VCaP (cell line): ENCODE data around the gene ATXN2L.

Source experiments
- H3K27ac ChIP-seq: fragments of 450-650 bp; 2 replicates; pipeline ENCODE4 v1.5.1; 2017
- TF ChIP-seq, protein P1 (sequence below): fragments of 450-650 bp; conservative IDR thresholded peaks from 2 replicates; pipeline ENCODE4 v1.5.1; 2017; ENCODE audit warnings: mild to moderate bottlenecking, moderate library complexity

The ATXN2L gene

GRCh38 chr16:28846933-28847273, 24.1 kb downstream of the ATXN2L start:
- H3K27ac ChIP-seq, result peak overlapping the region; percentile 74
- TF ChIP-seq, protein P1, sequence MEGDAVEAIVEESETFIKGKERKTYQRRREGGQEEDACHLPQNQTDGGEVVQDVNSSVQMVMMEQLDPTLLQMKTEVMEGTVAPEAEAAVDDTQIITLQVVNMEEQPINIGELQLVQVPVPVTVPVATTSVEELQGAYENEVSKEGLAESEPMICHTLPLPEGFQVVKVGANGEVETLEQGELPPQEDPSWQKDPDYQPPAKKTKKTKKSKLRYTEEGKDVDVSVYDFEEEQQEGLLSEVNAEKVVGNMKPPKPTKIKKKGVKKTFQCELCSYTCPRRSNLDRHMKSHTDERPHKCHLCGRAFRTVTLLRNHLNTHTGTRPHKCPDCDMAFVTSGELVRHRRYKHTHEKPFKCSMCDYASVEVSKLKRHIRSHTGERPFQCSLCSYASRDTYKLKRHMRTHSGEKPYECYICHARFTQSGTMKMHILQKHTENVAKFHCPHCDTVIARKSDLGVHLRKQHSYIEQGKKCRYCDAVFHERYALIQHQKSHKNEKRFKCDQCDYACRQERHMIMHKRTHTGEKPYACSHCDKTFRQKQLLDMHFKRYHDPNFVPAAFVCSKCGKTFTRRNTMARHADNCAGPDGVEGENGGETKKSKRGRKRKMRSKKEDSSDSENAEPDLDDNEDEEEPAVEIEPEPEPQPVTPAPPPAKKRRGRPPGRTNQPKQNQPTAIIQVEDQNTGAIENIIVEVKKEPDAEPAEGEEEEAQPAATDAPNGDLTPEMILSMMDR, result no peak

DNA sequence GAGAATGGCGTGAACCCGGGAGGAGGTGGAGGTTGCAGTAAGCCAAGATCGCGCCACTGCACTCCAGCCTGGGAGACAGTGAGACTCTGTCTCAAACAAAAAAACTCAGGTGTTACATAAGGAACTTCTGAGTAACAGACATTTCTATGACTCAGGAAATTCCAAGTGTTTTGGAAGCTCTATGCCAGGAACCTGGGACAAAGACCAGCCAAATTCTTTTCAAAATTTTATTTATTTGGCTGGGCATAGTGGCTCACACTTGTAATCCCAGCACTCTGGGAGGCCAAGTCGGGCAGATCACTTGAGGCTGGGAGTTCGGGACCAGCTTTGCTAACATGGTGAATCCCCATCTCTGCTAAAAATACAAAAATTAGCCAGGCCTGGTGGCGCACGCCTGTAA, 35.6 kb downstream of the ATXN2L start:
- TF ChIP-seq, protein P1, result no peak
- no peak overlapping the region for H3K27ac ChIP-seq

GRCh38 chr16:28859326-28859725, 36.5 kb downstream of the ATXN2L start:
- H3K27ac ChIP-seq, result no peak overlapping the region
- TF ChIP-seq, protein P1, result no peak

DNA sequence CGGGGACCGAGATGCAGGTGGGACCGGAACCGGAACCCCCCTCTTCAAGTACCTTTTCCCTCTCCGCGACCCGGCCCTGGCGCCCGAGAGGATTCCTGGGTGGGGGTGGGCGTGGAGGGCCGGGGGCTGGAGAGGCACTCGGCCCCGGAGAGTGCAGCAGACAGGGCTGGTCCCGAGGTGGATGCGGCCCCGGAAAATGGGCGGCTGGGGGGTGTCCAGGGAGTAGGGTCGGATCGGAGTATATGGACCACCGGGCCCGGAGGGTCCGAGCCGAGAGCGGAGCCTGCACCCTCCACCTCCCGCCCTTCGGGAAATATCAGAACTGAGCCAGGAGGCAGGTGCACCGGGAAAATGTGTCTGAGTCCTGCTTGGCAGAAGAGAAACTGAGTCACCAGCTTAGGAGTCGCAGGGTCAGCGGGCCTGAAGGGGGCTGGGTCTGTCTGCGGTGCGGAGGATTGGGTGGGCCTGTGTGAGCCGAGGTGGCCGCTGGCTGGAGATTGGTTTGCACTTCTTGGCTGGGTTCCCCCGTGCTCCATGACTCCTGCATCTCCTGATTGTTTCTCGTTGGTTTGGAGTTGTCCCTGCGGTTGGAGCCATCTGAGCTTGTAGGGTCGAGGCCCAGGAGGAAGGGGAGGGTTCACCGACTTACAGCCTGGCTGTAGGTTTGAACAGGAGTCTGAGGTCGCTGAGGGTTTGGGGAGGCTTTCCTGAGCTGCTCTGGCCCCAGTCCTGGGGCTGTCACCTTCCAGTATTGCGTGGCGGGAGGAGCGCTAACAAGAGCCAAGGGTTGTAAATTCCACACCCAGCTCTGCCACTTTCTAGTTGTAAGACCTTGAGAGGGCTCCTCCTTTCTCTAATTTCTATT, 41.4 kb downstream of the ATXN2L start:
- peak overlapping the region; percentile 82 for H3K27ac ChIP-seq
- TF ChIP-seq, protein P1, result no peak

- H3K27ac ChIP-seq, result no peak overlapping the region
Measured at GRCh38 chr16:28865001-28865688, 42.3 kb downstream of the ATXN2L start.

GRCh38 chr16:28865722-28866453, 43.1 kb downstream of the ATXN2L start:
- H3K27ac ChIP-seq, result no peak overlapping the region
- TF ChIP-seq, protein P1, result no peak

More at GRCh38 chr16:28865001-28865688, 42.3 kb downstream of the ATXN2L start:
- TF ChIP-seq, protein P1, result no peak

GRCh38 chr16:28866454-28866804, 43.6 kb downstream of the ATXN2L start:
- no peak overlapping the region for H3K27ac ChIP-seq
- TF ChIP-seq, protein P1, result no peak
